ENCODE results near the gene CD86.

Gene CD86

DNA sequence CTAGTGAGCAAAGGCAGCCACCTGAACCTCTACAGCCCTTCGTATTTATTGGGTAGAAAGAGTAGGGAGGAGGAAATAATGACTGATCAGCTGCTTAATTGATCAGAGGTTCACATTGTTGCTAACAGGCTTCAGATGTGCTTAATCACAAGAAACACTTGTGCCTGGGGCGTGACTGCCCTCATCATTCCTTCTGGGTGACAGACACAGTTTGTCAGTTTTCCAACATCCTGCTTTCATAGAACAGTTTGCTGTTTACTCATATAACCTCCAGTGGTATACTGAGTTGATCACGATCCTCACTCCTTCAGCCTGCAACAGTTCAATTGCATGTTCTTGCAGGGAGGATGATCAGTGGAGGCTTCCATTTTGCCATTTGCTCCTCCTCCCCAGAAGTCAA lies 114.7 kb downstream of the CD86 start:
- DNase-seq = no peak
